Esophagus muscularis mucosa (tissue), 4 donors: Measurements from ENCODE around the gene FKBP14.

Source experiments
- EP300 ChIP-seq: sonication (generic); formaldehyde crosslinking; IDR thresholded peaks from one replicate; pipeline ENCODE4 v1.6.1; 2017; ENCODE audit warnings: antibody characterized with exemption
- POLR2A ChIP-seq: fragments of 450-650 bp; IDR thresholded peaks from one replicate; pipeline ENCODE4 v1.6.1; 2017; ENCODE audit warnings: antibody characterized with exemption, moderate library complexity, mild to moderate bottlenecking, low read depth
- POLR2AphosphoS5 ChIP-seq, 2 donors: sonication (generic); formaldehyde crosslinking; IDR thresholded peaks; one replicate each; pipeline ENCODE4 v1.6.1; 2017; ENCODE audit warnings: antibody characterized with exemption in 2 of 2
- TF ChIP-seq, protein P1 (sequence below), 3 experiments: fragments of 200-600 bp in 2 of 3; fragments of 450-650 bp in 1 of 3; sonication (generic) in 2 of 3; IDR thresholded peaks; one replicate each; pipeline ENCODE4 v1.5.1; 2017 to 2019; ENCODE audit warnings: antibody characterized with exemption in 3 of 3, mild to moderate bottlenecking in 2 of 3, moderate library complexity in 1 of 3

DNA sequence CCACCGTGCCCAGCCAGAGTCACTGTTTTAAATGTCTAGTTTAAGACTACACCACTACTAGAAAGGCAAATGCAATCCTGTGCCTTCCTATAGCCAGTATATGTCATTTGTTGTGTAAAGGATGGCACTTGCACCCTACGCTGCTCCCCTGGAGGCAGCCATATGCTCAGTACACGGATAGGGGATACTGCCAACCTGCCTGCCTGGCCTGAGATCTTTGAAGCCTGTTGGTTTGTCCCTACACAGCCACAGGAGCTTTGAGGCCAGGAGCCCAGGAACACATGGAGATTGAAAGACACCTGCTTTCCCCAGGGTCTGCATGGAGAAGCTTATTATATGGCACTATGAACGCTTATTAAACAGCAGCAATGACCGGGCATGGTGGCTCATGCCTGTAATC lies 34.6 kb downstream of the FKBP14 start:
- no peak for TF ChIP-seq POLR2A
- TF ChIP-seq, protein P1, sequence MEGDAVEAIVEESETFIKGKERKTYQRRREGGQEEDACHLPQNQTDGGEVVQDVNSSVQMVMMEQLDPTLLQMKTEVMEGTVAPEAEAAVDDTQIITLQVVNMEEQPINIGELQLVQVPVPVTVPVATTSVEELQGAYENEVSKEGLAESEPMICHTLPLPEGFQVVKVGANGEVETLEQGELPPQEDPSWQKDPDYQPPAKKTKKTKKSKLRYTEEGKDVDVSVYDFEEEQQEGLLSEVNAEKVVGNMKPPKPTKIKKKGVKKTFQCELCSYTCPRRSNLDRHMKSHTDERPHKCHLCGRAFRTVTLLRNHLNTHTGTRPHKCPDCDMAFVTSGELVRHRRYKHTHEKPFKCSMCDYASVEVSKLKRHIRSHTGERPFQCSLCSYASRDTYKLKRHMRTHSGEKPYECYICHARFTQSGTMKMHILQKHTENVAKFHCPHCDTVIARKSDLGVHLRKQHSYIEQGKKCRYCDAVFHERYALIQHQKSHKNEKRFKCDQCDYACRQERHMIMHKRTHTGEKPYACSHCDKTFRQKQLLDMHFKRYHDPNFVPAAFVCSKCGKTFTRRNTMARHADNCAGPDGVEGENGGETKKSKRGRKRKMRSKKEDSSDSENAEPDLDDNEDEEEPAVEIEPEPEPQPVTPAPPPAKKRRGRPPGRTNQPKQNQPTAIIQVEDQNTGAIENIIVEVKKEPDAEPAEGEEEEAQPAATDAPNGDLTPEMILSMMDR (IDR thresholded peaks at IDR 0.05), result no peak
- TF ChIP-seq POLR2AphosphoS5 (IDR thresholded peaks at IDR 0.05), result no peak
- TF ChIP-seq EP300, result no peak
